Epithelial cell of proximal tubule (primary cell): Measurements from ENCODE around the gene GTF3C5. TPM values are rescaled to one million over a fixed set of nuclear protein-coding genes. Genes with fewer than 3 reads are reported as not detected.

Experiments used
- DNase-seq: peaks from one replicate; pipeline ENCODE4 v3.0.0-alpha.2; 2011; ENCODE audit warnings: low read depth
- H3K4me3 ChIP-seq: 2 replicates; pipeline ENCODE4 v1.5.1; 2011; ENCODE audit warnings: low read depth, mild to moderate bottlenecking, low read length
- CTCF ChIP-seq: conservative IDR thresholded peaks from 2 replicates; pipeline ENCODE4 v1.5.1; 2012; ENCODE audit warnings: low read depth, mild to moderate bottlenecking, low read length
- total RNA-seq: library from RNA; depleted of rRNA; stranded (reverse); fragments of >200 nt; gene quantifications from 2 replicates; pipeline ENCODE4 v1.2.3, GENCODE V29; 2015

The GTF3C5 gene
- total RNA-seq, 1 donor from 2014 or later, result 112 TPM

- no peak overlapping the region for H3K4me3 ChIP-seq
- TF ChIP-seq CTCF, result no peak
- DNase-seq, result no peak
Observed at GRCh38 chr9:133107245-133107722, 76.5 kb downstream of the GTF3C5 start.

Other genes starting within 250 kb of the GTF3C5 start
- 0.14 and 0.46 TPM in 2 replicates for gene AK8, start 152.7 kb upstream of the GTF3C5 start, total RNA-seq
- gene SPACA9, start 152.1 kb upstream of the GTF3C5 start, total RNA-seq, result 2.0 and 5.2 TPM in 2 replicates
- 22.0 and 26.3 TPM in 2 replicates for gene TSC1, start 86.4 kb upstream of the GTF3C5 start, total RNA-seq
- gene GFI1B, start 52.3 kb upstream of the GTF3C5 start, total RNA-seq, result not detected in 2 replicates
- gene CEL, start 31.0 kb downstream of the GTF3C5 start, total RNA-seq, result 0.36 and 0.58 TPM in 2 replicates
- gene RALGDS, start 90.2 kb downstream of the GTF3C5 start, total RNA-seq, result 18.2 and 39.0 TPM in 2 replicates
- gene GBGT1, start 132.9 kb downstream of the GTF3C5 start, total RNA-seq, result 9.8 and 10.0 TPM in 2 replicates
- gene OBP2B, start 178.3 kb downstream of the GTF3C5 start, total RNA-seq, result not detected in 2 replicates
- 0.65 and 2.5 TPM in 2 replicates for gene ABO, start 244.2 kb downstream of the GTF3C5 start, total RNA-seq